DND-41 (cell line): Measurements from ENCODE around the gene CEP295NL.

Experiments
- ATAC-seq: fragments of 200-7000 bp; cut with Tn5 transposase; 3 replicates; pipeline ENCODE4 v1.9.1; 2021; ENCODE audit warnings: low read depth; ENCODE audit not compliant: insufficient read depth
- DNase-seq: peaks from one replicate; pipeline ENCODE4 v3.0.0-alpha.2; 2020
- H2AFZ ChIP-seq: 2 replicates; pipeline ENCODE4 v1.6.0; 2012; ENCODE audit warnings: low read depth, low read length
- H3K27ac ChIP-seq: 2 replicates; pipeline ENCODE4 v1.5.1; 2012; ENCODE audit warnings: low read length, inconsistent platforms
- H3K27me3 ChIP-seq: fragments of 200-600 bp; sonication (generic); 2 replicates; pipeline ENCODE4 v1.6.0; 2012; ENCODE audit warnings: low read length, mild to moderate bottlenecking, inconsistent platforms; ENCODE audit not compliant: insufficient read depth, poor library complexity
- H3K36me3 ChIP-seq: 2 replicates; pipeline ENCODE4 v1.5.1; 2012; ENCODE audit warnings: low read length, inconsistent platforms; ENCODE audit not compliant: insufficient read depth
- H3K4me1 ChIP-seq: 2 replicates; pipeline ENCODE4 v1.5.1; 2012; ENCODE audit warnings: mild to moderate bottlenecking, low read length; ENCODE audit not compliant: insufficient read depth
- H3K4me2 ChIP-seq: 2 replicates; pipeline ENCODE4 v1.6.0; 2012; ENCODE audit warnings: mild to moderate bottlenecking, moderate library complexity, low read length, inconsistent platforms; ENCODE audit not compliant: insufficient read depth
- H3K4me3 ChIP-seq, 2 experiments: fragments of 200-600 bp in 1 of 2; shearing (Covaris generic) in 1 of 2; 2 replicates each; pipeline ENCODE4 v1.5.1; 2012 to 2016; ENCODE audit warnings: inconsistent platforms in 2 of 2, low read length in 2 of 2, mild to moderate bottlenecking in 2 of 2, low read depth in 1 of 2, moderate library complexity in 1 of 2
- H3K79me2 ChIP-seq: 2 replicates; pipeline ENCODE4 v1.6.0; 2012; ENCODE audit warnings: low read length, inconsistent platforms; ENCODE audit not compliant: insufficient read depth
- H3K9ac ChIP-seq: 2 replicates; pipeline ENCODE4 v1.6.0; 2012; ENCODE audit warnings: low read depth, mild to moderate bottlenecking, inconsistent platforms, low read length, moderate library complexity
- H3K9me3 ChIP-seq: 2 replicates; pipeline ENCODE4 v1.5.1; 2012; ENCODE audit warnings: low read length, moderate library complexity, mild to moderate bottlenecking, inconsistent platforms; ENCODE audit not compliant: insufficient read depth, severe bottlenecking
- H4K20me1 ChIP-seq: 2 replicates; pipeline ENCODE4 v1.6.0; 2012; ENCODE audit warnings: low read length; ENCODE audit not compliant: insufficient read depth
- CTCF ChIP-seq: IDR thresholded peaks from 2 replicates; pipeline ENCODE4 v1.5.1; 2012; ENCODE audit warnings: borderline replicate concordance, low read length, moderate library complexity, mild to moderate bottlenecking; ENCODE audit not compliant: poor library complexity, severe bottlenecking; ENCODE audit errors: extremely low read depth
- EZH2 ChIP-seq: IDR thresholded peaks from 3 replicates; pipeline ENCODE4 v1.6.1; 2012; ENCODE audit warnings: borderline replicate concordance, low read depth, mild to moderate bottlenecking, moderate library complexity, low read length, inconsistent platforms; ENCODE audit not compliant: severe bottlenecking

Gene CEP295NL

GRCh38 chr17:78900816-78901215 lies 2.2 kb downstream of the CEP295NL start:
- Histone ChIP-seq H3K4me1 (no peaks in the 10 kb centered on the region), H3K9ac (no peak overlapping the region), H3K27me3 (no peaks in the 10 kb centered on the region), H3K79me2 (no peaks in the 10 kb centered on the region), H2AFZ (no peak overlapping the region), H3K36me3 (no peaks in the 10 kb centered on the region), H3K4me2 (no peak overlapping the region), H4K20me1 (no peaks in the 10 kb centered on the region), H3K9me3 (no peaks in the 10 kb centered on the region), H3K27ac (no peak overlapping the region), H3K4me3 (no peak overlapping the region)
- TF ChIP-seq CTCF: no peak
- TF ChIP-seq EZH2: no peak
- DNase-seq (no peak), ATAC-seq (no peak)

- Histone ChIP-seq H3K9me3 (no peaks in the 10 kb centered on the region), H2AFZ (no peak overlapping the region), H3K27ac (no peak overlapping the region), H3K79me2 (no peaks in the 10 kb centered on the region), H3K27me3 (no peaks in the 10 kb centered on the region), H3K4me2 (no peak overlapping the region), H3K4me3 (no peak overlapping the region), H3K9ac (no peak overlapping the region), H3K36me3 (no peaks in the 10 kb centered on the region), H4K20me1 (no peaks in the 10 kb centered on the region), H3K4me1 (no peaks in the 10 kb centered on the region)
- ATAC-seq: no peak
- DNase-seq: no peak
- TF ChIP-seq CTCF (no peak), EZH2 (no peak)
Measured at GRCh38 chr17:78899361-78900260, 3.4 kb downstream of the CEP295NL start.

- H3K9me3 ChIP-seq: no peaks in the 10 kb centered on the region
- ATAC-seq (no peak), DNase-seq (no peak)
- H3K9ac ChIP-seq: no peak overlapping the region
- H4K20me1 ChIP-seq: no peaks in the 10 kb centered on the region
- H3K79me2 ChIP-seq: no peaks in the 10 kb centered on the region
- no peaks in the 10 kb centered on the region for H3K36me3 ChIP-seq
- no peak overlapping the region for H2AFZ ChIP-seq
- H3K27ac ChIP-seq: no peak overlapping the region
- no peak overlapping the region for H3K4me3 ChIP-seq
- no peak for TF ChIP-seq EZH2
- no peak for TF ChIP-seq CTCF
- no peaks in the 10 kb centered on the region for H3K27me3 ChIP-seq
- H3K4me2 ChIP-seq: no peak overlapping the region
- H3K4me1 ChIP-seq: no peaks in the 10 kb centered on the region
Measured at GRCh38 chr17:78898947-78899346, 4.1 kb downstream of the CEP295NL start.
